Astrocyte (in vitro differentiated cells and primary cell): ENCODE results near the gene SMARCD3. TPM values are rescaled to one million over a fixed set of nuclear protein-coding genes. Genes with fewer than 3 reads are reported as not detected.

Experiments used
- DNase-seq: peaks from one replicate; pipeline ENCODE4 v3.0.0-alpha.2; 2010; ENCODE audit warnings: low read depth
- FAIRE-seq: peaks from 2 replicates; lab custom pipeline; 2011; peaks lifted over from hg19 to GRCh38; lab: Jason Lieb, UNC
- H2AFZ ChIP-seq: 2 replicates; pipeline ENCODE4 v1.6.0; 2012; ENCODE audit warnings: low read depth, low read length, inconsistent platforms
- H3K27ac ChIP-seq: 2 replicates; pipeline ENCODE4 v1.5.1; 2011; ENCODE audit warnings: low read depth, low read length, inconsistent platforms
- H3K27me3 ChIP-seq: 2 replicates; pipeline ENCODE4 v1.6.0; 2011; ENCODE audit warnings: low read length, inconsistent platforms; ENCODE audit not compliant: insufficient read depth
- H3K36me3 ChIP-seq: 2 replicates; pipeline ENCODE4 v1.5.1; 2011; ENCODE audit warnings: low read length, inconsistent platforms; ENCODE audit not compliant: insufficient read depth
- H3K4me1 ChIP-seq: 2 replicates; pipeline ENCODE4 v1.5.1; 2011; ENCODE audit warnings: low read length, inconsistent platforms; ENCODE audit not compliant: insufficient read depth
- H3K4me2 ChIP-seq: 2 replicates; pipeline ENCODE4 v1.6.0; 2012; ENCODE audit warnings: low read length, inconsistent platforms
- H3K4me3 ChIP-seq: 2 replicates; pipeline ENCODE4 v1.5.1; 2011; ENCODE audit warnings: low read depth, mild to moderate bottlenecking, low read length, inconsistent platforms; ENCODE audit not compliant: insufficient read depth
- H3K79me2 ChIP-seq: 2 replicates; pipeline ENCODE4 v1.6.0; 2012; ENCODE audit warnings: mild to moderate bottlenecking, low read length, inconsistent platforms; ENCODE audit not compliant: insufficient read depth
- H3K9ac ChIP-seq: 2 replicates; pipeline ENCODE4 v1.6.0; 2012; ENCODE audit warnings: mild to moderate bottlenecking, low read length, inconsistent platforms
- H3K9me3 ChIP-seq: 2 replicates; pipeline ENCODE4 v1.5.1; 2012; ENCODE audit warnings: low read depth, mild to moderate bottlenecking, low read length, inconsistent platforms; ENCODE audit not compliant: insufficient read depth
- H4K20me1 ChIP-seq: 2 replicates; pipeline ENCODE4 v1.6.0; 2012; ENCODE audit warnings: low read length, inconsistent platforms; ENCODE audit not compliant: insufficient read depth
- H3K27ac Mint-ChIP-seq: one replicate; pipeline ENCODE4 v1.8.0; 2021; ENCODE audit warnings: mild to moderate bottlenecking, mixed read lengths; ENCODE audit not compliant: unreplicated experiment
- H3K27me3 Mint-ChIP-seq: one replicate; pipeline ENCODE4 v1.8.0; 2021; ENCODE audit warnings: low read depth, mixed read lengths; ENCODE audit not compliant: unreplicated experiment
- H3K36me3 Mint-ChIP-seq: one replicate; pipeline ENCODE4 v1.8.0; 2021; ENCODE audit warnings: low read depth, mixed read lengths; ENCODE audit not compliant: unreplicated experiment
- H3K4me1 Mint-ChIP-seq: one replicate; pipeline ENCODE4 v1.8.0; 2021; ENCODE audit warnings: low read depth, mixed read lengths; ENCODE audit not compliant: unreplicated experiment
- H3K4me3 Mint-ChIP-seq: one replicate; pipeline ENCODE4 v1.8.0; 2021; ENCODE audit warnings: mild to moderate bottlenecking, moderate library complexity, mixed read lengths; ENCODE audit not compliant: unreplicated experiment
- H3K9me3 Mint-ChIP-seq: one replicate; pipeline ENCODE4 v1.8.0; 2021; ENCODE audit warnings: mild to moderate bottlenecking, mixed read lengths; ENCODE audit not compliant: unreplicated experiment
- CTCF ChIP-seq: IDR thresholded peaks from 2 replicates; pipeline ENCODE4 v1.5.1; 2011; ENCODE audit warnings: low read depth, mild to moderate bottlenecking, inconsistent platforms, low read length, moderate library complexity; ENCODE audit not compliant: insufficient read depth
- EZH2 ChIP-seq: IDR thresholded peaks from 2 replicates; pipeline ENCODE4 v1.6.1; 2012; ENCODE audit warnings: mild to moderate bottlenecking, low read length, inconsistent platforms; ENCODE audit not compliant: insufficient read depth
- total RNA-seq: library from RNA; stranded (reverse); gene quantifications from 2 replicates; pipeline ENCODE4 v1.2.1, GENCODE V29; 2021

Gene SMARCD3
- total RNA-seq, 1 donor from 2014 or later, result 47.7 TPM

- H3K9me3 ChIP-seq, result no peaks in the 10 kb centered on the region
- Mint-ChIP-seq H3K9me3 (peaks cover 4% of the 10 kb centered on the region), H3K4me1 (no peaks in the 10 kb centered on the region), H3K27ac (no peak overlapping the region), H3K4me3 (no peak overlapping the region), H3K36me3 (no peaks in the 10 kb centered on the region), H3K27me3 (peaks cover 30% of the 10 kb centered on the region)
- H3K36me3 ChIP-seq, result no peaks in the 10 kb centered on the region
- FAIRE-seq (no peak), DNase-seq (no peak)
- H3K27me3 ChIP-seq, result peaks cover 16% of the 10 kb centered on the region
- H3K79me2 ChIP-seq, result no peaks in the 10 kb centered on the region
- H2AFZ ChIP-seq, result no peak overlapping the region
- H3K9ac ChIP-seq, result no peak overlapping the region
- no peak overlapping the region for H3K4me3 ChIP-seq
- H3K4me2 ChIP-seq, result no peak overlapping the region
- H4K20me1 ChIP-seq, result no peaks in the 10 kb centered on the region
- H3K27ac ChIP-seq, result no peak overlapping the region
- TF ChIP-seq CTCF (no peak), EZH2 (no peak)
- no peaks in the 10 kb centered on the region for H3K4me1 ChIP-seq
Measured at GRCh38 chr7:151292850-151293249, 44.4 kb upstream of the SMARCD3 start.

- peaks cover 18% of the 10 kb centered on the region for H3K27me3 ChIP-seq
- Mint-ChIP-seq H3K4me3 (no peak overlapping the region), H3K27ac (no peak overlapping the region), H3K27me3 (peaks cover 32% of the 10 kb centered on the region), H3K9me3 (peaks cover under 1% of the 10 kb centered on the region), H3K4me1 (no peaks in the 10 kb centered on the region), H3K36me3 (no peaks in the 10 kb centered on the region)
- no peak overlapping the region for H3K4me3 ChIP-seq
- no peaks in the 10 kb centered on the region for H3K9me3 ChIP-seq
- TF ChIP-seq CTCF, result no peak
- no peak for TF ChIP-seq EZH2
- no peaks in the 10 kb centered on the region for H4K20me1 ChIP-seq
- no peak for FAIRE-seq
- H2AFZ ChIP-seq, result no peak overlapping the region
- no peak for DNase-seq
- no peak overlapping the region for H3K27ac ChIP-seq
- H3K9ac ChIP-seq, result no peak overlapping the region
- no peaks in the 10 kb centered on the region for H3K4me1 ChIP-seq
- no peak overlapping the region for H3K4me2 ChIP-seq
- H3K36me3 ChIP-seq, result no peaks in the 10 kb centered on the region
- H3K79me2 ChIP-seq, result no peaks in the 10 kb centered on the region
Measured at GRCh38 chr7:151291206-151291605, 42.7 kb upstream of the SMARCD3 start.

- H3K27ac Mint-ChIP-seq, result no peak overlapping the region
- Histone ChIP-seq H3K4me2 (no peak overlapping the region), H3K9me3 (no peaks in the 10 kb centered on the region), H2AFZ (no peak overlapping the region), H3K4me3 (no peak overlapping the region), H3K36me3 (no peaks in the 10 kb centered on the region), H3K27me3 (peaks cover 23% of the 10 kb centered on the region), H4K20me1 (no peaks in the 10 kb centered on the region), H3K4me1 (no peaks in the 10 kb centered on the region), H3K27ac (no peak overlapping the region), H3K9ac (no peak overlapping the region), H3K79me2 (no peaks in the 10 kb centered on the region)
- no peak for FAIRE-seq
- H3K36me3 Mint-ChIP-seq, result no peaks in the 10 kb centered on the region
- no peak for DNase-seq
- no peaks in the 10 kb centered on the region for H3K4me1 Mint-ChIP-seq
- H3K27me3 Mint-ChIP-seq, result peaks cover 32% of the 10 kb centered on the region
- no peak overlapping the region for H3K4me3 Mint-ChIP-seq
- H3K9me3 Mint-ChIP-seq, result no peaks in the 10 kb centered on the region
- TF ChIP-seq CTCF, result no peak
- no peak for TF ChIP-seq EZH2
Measured at GRCh38 chr7:151290355-151290760, 41.9 kb upstream of the SMARCD3 start.
